ENCODE data around the gene ARG1. TPM values are rescaled to one million over a fixed set of nuclear protein-coding genes. Genes with fewer than 3 reads are reported as not detected.

Gene ARG1
- not detected in 5 replicates for total RNA-seq (2022; extraction: Qiagen RNA extraction; ENCODE audit: low read depth)

DNA sequence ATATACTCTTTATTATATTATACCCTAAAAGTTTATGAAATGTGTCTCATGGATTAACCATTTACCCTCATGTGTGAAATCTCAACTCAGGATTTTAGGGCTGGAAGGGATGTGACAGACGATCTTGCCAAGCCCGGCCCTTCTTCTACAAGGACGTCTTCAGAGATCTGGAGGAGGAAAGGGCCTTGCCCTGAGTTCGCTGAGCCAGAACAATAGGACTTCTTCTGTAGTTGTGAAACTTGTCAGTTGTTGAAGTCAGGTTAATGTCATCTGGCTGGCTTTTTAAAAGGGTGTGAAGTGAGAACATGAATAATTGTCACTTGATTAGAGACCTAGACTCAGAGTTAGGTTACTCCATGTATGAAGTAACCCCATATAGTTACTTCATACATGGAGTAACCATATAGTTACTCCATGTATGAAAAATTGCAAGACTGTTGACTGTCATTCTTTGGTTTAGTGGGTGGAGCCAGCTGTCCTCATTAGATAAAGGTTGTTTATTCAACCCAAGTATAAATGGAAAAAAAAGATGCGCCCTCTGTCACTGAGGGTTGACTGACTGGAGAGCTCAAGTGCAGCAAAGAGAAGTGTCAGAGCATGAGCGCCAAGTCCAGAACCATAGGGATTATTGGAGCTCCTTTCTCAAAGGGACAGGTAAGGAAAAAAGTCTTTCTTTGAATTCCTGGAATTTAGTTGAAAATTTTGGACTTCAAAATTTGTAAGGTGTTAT is at the start of gene ARG1:
TSS of gene ARG1 (plus strand) at position 541 of the 730 bp plus-strand sequence. CDS start at position 598, 57 bp downstream.

DNA sequence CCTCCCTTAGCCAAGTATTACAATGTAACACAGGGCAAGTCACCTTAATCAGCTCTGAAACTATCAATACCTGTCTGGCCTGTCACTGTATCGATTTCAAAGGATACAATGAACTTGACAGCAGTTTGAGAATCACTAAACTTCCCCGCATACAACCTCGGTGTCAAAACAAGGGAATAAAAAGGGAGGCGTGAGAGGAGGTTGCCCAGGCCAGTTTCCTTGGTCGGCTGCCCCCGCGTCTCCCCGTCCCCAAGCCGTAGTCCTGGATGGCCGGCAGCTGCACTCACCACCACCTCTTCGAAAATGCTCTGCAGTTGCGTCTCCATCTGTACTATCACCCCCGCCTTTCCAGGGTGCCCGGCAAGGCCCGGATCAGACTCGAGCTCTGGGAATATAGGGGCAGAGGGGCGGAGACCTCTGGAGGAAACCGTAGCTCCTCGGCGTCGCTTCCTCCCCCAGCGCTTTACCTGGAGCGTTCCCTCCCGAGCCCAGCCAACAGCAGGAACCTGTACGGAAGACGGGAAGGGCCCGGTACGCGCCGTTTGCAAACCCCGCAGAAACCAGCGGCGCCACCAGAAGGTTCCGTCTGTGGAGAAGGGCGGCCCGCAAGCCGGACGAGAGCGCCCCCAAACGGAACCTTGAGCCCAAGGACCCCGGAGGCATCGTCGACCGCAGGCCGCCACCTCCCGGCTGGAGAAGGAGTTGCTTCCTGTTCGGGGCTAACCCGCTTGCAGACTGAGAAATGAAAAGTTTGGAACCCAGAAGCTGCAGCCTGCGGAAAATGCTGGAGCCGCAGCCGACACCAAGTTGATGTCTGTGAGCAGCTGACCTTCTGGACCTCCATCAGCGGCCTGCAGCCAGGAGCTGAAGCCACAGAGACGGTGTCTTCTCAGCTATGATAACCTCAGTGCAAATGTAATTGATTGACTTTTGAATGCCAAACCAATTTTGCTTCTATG is 55.0 kb downstream of the ARG1 start, which contains the start of gene MED23:
TSS of gene MED23 (minus strand) at position 519 of the 959 bp plus-strand sequence. CDS start at position 326, 193 bp downstream.

Other genes starting within 250 kb of the ARG1 start
- gene MED23, start 55.0 kb downstream of the ARG1 start, total RNA-seq (2022; extraction: Qiagen RNA extraction; ENCODE audit: low read depth), result 6.0 to 8.5 TPM (median 7.0 TPM) in 5 replicates
- gene ENPP3, start 64.1 kb downstream of the ARG1 start, total RNA-seq (2022; extraction: Qiagen RNA extraction; ENCODE audit: low read depth), result not detected in 5 replicates
- not detected in 5 replicates for gene OR2A4, start 128.2 kb downstream of the ARG1 start, total RNA-seq (2022; extraction: Qiagen RNA extraction; ENCODE audit: low read depth)
- gene CTAGE9, start 137.8 kb downstream of the ARG1 start, total RNA-seq (2022; extraction: Qiagen RNA extraction; ENCODE audit: low read depth), result not detected in 5 replicates
- 0.94 to 1.9 TPM (median 1.5 TPM) in 5 replicates for gene ENPP1, start 234.8 kb downstream of the ARG1 start, total RNA-seq (2022; extraction: Qiagen RNA extraction; ENCODE audit: low read depth)